HG03045 (cell line): ENCODE data around the gene RCSD1.
"Not testable (repeated sequence)": the region's sequence is repeated elsewhere in the genome, so short reads cannot be mapped to it uniquely, and the experiment has no call there.

Source experiments
- ATAC-seq: cut with Tn5 transposase; IDR thresholded peaks from one replicate; pipeline ENCODE4 v1.9.1; 2021; ENCODE audit warnings: mild to moderate bottlenecking, moderate library complexity; ENCODE audit not compliant: unreplicated experiment

RCSD1 gene

DNA sequence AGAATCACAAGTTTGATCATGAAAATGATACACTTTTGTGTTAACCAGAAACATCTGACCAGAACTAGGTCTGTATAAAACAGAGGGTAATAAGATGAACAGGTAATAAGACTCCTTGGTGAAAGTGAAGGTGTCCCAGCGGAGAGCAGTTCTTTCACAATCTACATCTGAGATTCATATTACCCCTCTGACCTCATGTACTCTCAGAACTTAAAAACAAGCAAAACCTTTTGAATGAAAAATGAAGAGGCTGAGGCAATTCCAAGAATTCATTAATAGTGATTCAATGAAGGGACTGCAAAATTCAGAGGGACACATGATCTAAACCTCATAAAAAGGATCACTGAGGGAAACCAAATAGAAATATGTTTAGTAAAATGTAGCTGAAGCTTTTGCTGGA, 80.8 kb downstream of the RCSD1 start:
- no peak for ATAC-seq

DNA sequence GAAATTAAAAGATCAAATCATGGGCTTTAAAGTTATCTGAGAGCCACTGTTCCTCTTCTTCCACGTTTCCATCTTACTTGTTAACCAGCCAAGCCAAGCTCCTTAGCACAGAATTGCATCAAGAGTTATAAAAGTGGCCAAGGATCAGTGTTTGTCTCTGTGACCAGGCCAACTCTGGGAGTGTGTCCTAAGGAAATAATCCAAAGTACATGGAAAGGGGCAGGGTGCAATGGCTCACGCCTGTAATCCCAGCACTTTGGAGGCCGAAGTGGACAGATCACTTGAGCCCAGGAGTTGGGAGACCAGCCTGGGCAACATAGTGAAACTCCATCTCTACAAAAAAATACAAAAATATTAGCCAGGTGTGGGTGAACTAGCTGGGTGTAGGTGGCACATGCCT, 81.8 kb downstream of the RCSD1 start:
- ATAC-seq = no peak

DNA sequence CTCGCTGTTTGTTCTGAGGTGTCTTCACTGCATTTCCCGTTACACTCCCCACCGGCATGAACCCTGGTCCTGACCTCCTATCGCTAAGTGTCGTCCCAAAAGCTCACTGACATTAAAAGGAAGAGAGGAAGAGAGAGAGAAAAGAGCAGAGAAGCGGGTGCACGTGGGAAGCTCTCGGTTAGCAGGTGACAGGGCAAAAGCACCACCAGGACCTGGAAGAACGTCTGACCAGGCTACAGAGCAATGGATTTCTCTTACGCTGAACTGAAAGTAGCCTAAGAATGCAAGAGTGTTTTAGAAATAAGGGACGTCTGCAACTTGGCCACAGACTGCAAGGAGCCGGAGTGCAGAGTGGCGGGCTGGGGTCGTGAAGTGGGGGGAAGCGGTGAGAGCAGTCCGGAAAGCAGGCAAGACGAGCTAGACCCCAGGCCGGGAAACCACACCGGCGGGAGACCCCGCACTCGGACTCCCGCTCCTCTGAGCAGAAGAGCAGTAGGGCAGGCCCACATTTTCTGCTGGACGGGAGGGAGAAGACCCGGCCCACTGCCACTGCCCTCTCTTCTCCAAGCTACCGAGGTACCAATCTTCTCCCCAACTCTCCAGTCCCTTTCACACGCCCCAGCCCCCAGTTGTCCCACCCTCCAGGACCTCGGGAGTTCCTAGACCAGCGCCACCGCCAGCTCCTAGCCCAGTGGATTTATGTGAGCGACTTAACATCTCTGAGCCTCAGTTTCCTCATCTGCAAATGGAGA, 83.5 kb downstream of the RCSD1 start:
- ATAC-seq = no peak

DNA sequence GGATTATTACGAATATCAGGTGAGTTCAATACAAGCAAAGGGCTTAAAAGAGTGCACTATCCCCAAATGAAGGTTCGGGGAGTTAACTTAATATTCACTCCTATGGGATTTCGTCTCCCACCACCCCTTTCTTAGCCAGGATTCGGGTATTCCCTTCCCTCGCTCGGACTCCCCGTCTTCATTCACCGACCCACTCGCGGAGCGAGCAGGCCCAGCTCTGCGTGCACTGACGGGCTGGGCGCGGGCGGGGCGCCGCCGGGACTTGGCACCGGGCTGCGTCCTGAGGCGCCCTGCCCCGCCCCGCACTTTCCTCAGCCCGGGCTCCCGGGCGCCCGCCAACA, 84.0 kb downstream of the RCSD1 start:
- peak; percentile 67 for ATAC-seq

DNA sequence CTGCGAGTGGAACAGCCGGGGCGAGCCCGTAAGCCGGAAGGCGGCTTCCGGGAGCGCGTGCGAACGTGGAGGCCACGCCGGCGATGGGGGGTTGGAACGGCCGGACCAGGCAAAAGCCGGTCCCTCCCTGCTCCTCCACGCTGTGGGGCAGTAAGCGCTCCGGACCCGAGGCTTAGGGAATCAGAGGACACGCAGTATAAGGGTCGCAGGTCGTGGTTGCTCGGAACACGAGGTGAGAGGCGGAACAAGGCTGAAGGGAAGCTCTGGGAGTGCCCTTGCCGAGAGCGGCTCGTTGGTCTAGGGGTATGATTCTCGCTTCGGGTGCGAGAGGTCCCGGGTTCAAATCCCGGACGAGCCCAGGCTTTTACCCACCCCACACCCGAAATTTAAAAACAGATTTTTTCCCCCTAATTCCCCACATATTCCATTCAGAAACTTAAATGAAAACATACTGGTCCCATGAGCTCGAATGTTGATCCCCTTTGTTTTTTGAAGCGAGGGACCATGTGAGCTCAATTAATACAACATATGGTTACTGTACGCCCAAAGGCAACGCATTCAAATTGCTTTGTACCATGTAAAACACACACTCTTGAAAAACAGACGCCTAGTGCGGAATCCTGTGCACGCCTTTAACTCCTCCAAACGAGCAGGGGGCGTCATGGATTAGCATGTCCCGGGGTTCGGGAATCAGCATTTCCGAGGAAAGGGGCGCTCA, 84.6 kb downstream of the RCSD1 start:
- ATAC-seq = peak; percentile 54

DNA sequence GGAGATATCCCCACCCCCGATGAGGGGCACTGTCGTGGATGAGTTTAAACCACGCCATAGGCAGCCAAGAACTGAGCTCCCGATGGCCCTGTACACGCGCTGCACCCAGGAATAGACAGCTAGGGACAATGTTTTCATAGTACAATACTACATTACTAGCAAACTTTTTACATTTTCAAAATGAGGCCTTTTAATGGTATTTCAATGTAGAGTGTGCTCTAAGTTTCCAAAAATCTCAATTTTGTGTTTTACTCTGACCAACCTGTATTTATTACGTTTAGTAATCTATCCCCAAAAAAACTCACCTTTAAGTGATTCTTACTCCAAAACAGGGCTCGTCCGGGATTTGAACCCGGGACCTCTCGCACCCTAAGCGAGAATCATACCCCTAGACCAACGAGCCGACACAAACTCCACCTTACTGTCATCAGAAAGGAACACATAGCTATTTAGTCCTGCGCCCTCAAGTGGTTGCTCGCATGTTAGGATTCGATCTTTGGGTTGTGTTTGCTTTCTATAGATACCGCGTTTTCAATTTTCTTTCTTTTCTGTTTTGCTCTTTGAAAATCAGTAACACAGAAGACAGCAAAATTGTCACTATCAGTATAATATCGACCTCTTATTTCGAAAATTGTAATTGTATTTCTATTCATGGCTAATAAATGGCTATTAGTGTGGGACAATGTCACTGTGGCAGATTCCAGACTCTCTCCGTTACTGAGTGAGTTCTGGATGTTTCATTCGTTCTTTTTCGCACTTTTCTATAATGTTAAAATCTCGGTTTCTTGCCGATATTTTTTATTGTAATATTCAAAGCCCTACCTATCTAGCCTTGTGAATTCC, 85.3 kb downstream of the RCSD1 start:
- ATAC-seq = peak; percentile 37

DNA sequence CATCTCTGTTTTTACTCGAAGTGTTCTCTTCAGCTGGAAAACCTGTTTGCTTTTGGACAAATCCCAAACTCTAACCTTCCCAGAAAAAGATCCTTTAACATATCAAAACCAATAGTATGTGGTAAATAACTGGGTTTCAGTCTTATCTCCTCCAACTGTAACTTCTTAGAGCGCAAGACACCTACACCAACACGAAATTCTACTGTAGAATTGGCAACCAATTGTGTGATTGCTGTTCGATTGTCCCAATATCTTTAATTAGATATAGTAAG, 85.9 kb downstream of the RCSD1 start:
- ATAC-seq = no peak

DNA sequence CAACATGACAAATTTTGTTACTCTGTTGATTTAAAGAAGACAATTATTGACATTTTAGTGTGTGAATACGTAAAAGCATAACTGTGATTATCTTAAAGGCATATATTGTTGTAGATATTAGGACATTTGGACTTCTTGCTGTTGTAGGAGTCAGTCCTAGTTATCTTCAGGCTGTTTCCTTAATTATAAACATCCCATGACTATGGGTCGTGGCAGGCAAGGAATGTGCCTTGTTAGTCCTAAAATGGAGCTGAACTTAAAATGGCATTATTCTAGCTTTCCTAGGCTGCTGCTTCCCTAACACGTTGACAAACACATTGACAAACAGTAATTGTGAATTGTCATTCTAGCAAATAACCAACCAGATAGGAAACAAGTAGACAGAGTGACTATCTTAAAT, 87.3 kb downstream of the RCSD1 start:
- ATAC-seq = no peak

DNA sequence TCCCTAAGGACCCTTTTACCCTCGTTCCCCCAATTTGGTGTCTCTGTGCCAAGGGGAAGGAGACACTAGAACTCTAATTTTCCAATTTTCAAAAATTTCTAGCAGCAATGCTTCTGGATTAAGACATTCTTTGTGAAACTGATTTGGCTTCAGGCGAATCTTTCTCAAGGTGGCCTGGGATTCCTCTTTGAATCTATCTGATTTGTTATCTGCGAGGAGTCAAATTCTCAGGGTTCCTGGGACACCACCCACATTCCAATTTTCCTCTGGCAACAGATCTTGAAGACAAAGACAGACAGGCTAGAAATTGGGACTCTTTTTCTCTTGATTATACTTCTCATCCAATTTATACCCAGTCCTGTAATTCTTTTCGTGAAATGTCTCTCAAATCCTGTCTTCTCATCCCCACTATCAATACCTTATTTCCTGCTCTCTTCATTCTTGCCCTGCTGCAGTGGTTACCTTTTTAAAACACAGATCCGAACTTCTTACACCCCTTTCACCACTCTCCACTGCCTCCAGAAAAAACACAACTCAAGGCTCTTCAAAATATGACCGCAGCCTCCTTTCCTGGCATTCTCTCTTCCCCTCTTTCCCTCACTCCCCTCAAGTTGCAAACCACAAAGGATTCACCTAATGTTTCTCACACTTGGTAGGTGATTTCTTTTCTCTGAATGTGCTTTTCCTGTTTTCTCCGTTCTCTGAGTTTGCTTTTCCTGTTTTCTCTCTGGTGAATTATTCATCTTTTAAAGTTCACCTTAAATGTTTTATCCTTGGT, 89.1 kb downstream of the RCSD1 start:
- ATAC-seq = no peak

DNA sequence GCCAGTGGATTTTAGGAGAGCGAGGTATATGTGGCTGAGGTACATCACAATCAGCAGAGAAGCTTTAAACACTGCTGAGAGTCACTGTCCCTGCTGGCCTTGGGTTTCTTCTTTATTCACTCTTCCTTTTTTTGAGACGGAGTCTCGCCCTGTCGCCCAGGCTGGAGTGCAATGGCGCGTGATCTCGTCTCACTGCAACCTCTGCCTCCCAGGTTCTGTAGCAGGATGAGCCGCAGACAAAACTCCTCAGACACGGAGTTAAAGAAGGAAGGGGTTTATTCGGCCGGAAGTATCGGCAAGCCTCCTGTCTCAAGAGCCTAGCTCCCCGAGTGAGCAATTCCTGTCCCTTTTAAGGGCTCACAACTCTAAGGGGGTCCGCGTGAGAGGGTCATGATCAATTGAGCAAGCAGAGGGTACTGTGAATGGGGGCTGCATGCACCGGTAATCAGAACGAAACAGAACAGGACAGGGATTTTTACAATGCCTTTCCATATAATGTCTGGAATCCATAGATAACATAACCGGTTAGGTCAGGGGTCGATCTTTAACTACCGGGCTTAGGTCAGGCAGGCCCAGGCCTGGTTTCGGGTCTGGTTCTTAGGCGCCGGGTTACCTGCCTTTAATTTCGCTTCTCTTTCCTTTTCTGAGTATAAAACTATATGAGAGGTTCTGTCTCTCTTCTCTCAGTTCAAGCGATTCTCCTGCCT, 89.8 kb downstream of the RCSD1 start:
- ATAC-seq = not testable (repeated sequence)

DNA sequence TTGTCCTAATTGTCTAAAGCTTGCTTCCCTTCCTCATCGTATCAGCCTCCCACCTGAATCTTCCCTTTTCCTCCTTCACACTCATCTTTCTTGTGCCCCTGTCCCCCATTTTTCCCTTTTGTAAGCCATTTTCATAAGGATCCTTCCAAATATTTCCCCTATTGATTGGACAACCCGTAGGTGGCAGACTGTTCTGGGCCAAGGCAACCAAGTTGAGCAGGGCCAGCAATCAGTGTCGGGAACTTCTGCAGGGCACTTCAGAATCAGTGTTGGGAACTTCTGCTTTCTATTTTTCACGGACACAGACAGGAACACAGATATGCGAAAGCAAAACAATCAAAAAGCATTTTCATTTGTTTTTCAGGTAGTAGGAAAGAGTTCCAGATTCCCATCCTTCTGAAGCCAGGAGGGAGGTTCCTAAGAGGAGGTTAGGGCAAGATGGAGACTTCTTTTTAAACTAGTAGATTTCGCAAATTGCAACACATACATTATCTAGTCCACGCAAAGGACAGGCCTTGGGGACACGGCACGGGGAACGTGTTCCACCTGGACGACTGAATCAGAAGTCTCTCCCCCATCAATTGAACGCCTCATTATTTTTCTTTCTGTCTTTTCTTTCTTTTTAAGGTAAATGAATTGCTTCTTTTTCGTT, 91.1 kb downstream of the RCSD1 start:
- ATAC-seq = no peak

DNA sequence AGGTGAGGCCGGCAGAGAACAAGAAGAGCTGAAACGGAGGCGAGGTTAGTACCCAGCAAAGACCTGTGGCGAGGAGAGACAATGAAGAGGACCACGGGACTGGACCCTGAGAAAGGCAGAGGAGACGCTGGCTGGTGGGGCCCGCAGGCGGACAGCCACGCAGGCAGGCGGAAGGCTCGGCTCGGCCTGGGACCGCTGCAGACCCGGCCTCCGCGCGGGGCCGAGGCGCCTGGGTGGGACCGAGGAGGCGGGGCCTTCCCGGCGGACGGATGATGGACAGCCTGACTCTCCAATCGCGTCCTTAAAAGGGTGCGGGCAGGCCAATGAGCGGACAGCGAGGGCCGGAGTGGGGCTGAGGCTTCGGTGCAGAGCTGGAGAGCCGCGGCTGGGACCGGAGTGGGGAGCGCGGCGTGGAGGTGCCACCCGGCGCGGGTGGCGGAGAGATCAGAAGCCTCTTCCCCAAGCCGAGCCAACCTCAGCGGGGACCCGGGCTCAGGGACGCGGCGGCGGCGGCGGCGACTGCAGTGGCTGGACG, 91.7 kb downstream of the RCSD1 start, which contains the start of gene MPZL1:
Gene MPZL1, plus strand, starts transcription at position 366 of the 535 bp plus-strand sequence. CDS start 170 bp downstream, outside the sequence.
- ATAC-seq = peak; percentile 92

DNA sequence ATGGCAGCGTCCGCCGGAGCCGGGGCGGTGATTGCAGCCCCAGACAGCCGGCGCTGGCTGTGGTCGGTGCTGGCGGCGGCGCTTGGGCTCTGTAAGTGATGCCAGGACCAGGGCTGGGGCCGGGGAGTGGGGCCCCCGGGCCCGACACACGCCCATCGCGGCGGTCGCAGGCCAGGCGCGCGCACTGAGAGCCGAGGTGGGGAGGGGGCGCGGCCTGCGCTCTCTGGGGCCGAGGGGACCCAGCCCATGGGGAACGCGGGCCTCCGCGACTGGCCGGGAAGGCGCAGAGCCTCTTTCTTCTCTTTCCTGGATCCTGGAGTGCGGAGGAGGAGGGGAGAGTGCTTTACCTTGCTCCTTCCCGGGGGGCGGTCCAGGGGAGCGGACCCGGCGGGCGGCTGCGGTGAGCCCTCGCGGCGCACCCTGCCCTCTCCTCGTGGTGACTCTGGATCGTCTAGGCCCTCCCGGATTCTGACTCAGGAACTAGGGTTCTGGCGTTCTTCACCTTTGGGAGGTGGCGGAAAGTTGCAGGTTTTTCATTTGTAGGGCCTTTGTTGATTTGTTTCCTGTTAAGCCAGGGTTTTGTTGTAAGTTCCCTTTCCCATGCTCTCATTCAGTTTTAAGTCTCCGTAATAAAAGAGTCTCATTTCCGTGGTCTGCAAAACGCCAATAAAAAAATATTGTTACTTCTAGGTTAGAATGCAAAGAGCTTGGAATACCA, 92.3 kb downstream of the RCSD1 start:
- peak; percentile 32 for ATAC-seq

DNA sequence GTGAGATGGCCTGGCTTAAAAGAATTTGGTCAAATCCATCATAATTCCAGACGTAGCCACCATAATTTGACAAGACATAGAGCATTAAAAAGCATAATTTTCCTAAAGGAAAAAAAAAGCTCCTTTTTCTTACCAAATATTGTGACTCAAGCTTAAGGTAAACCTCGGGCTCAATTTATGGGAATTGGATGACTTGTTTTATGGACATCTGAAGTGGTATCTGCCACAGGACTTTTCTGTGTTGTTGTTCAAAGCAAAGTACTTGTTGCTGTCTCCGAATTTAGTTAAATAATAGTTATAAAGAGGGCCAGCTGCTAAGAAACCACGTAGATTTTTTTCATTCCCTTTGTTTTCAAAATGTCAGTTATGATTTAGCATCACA, 92.8 kb downstream of the RCSD1 start:
- no peak for ATAC-seq

DNA sequence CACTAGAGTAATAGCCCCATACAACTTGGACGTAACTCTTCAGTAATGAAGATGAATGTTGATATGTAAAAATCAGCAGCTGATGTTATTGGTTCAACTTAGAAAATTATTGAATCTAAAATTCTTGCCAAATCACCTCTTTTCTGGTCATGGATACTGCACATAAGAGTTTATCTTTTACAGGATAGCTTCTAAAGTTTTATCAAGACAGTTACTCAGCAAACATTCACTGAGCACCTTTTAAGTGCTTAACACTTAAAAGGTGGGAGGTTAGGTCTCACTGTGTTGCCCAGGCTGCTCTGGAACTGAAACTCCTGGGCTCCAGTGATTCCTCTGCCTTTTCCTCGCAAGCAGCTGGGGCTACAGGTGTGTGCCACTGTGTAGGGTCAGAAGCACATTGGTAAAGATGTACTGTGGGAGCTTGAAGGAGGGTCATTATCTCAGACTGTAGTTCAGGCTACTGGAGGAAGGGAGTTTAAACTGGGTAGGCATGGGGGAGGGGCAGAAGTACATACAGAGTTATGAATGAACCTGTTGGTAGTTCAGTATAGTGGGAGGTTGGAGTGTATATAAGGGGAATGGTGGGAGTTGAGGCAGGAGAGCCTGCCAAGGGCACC, 93.8 kb downstream of the RCSD1 start:
- ATAC-seq = no peak

DNA sequence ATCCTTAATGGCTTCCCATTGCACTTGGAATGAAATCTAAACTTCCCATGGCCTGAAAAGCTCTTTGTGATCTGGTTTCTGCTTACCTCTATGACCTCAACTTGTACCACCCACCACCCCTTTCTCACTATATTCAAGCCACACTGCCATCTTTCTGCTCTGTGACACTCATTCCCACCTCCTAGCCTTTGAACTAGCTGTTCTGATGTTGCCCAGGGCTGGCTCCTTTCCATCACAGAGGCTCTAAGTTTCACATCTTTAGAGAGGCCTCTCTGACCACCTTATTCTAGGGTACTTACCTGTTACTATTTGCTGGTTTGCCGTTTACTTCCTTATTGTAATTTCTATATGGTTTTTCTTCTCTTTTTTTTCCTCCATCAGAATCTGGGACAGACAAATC, 96.0 kb downstream of the RCSD1 start:
- ATAC-seq = no peak

DNA sequence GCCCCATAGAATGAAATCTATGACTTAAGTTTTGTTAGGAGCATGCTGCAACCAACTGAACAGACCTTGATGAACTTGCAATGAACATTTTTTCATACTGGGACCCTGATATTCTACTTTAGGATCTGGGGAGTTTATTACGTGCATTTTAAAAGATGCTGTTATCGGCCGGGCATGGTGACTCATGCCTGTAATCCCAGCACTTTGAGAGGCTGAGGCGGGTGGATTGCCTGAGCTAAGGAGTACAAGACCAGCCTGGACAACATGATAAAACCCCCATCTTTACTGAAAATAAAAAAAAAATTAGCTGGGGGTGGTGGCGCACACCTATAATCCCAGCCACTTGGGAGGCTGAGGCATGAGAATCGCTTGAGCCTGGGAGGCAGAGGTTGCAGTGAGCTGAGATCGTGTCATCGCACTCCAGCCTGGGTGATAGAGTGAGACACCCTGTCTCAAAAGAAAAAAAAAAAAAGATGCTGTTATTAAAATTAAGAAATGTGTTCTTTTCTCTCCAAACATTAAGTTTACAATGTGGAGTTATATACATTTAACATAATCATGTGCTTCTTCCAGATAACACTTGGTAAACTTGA, 98.9 kb downstream of the RCSD1 start:
- ATAC-seq = no peak

DNA sequence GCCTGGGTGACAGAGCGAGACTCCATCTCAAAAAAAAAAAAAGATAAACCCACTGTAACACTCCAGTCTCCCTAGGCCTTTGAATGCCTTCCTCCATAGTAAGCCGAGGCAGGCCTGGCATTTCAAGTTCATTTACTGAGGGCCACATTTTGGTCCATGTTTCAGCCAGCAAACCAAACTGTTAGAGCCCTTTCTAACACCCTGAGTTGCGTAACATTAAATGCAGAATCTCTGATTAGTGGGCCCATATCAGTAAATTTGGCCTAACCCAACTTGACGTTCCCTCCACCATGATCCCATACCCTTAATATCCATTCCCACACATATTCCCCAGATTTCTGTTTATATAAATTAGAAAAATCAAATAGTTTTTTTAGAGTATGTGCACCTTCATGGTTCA, 104.2 kb downstream of the RCSD1 start:
- no peak for ATAC-seq
